Esophagus mucosa (tissue), 1 donor: ENCODE data around the gene TRIM77. TPM values are rescaled to one million over a fixed set of nuclear protein-coding genes. Genes with fewer than 3 reads are reported as not detected.
A peak's percentile ranks its signal among the peaks of the same experiment; 100 is the strongest.
"Not testable (repeated sequence)": the region's sequence is repeated elsewhere in the genome, so short reads cannot be mapped to it uniquely, and the experiment has no call there.

Source experiments
- ATAC-seq: fragments of 200-7000 bp; cut with Tn5 transposase; one replicate; pipeline ENCODE4 v1.9.1; 2020
- total RNA-seq: library from RNA; stranded (reverse); gene quantifications from one replicate; pipeline ENCODE4 v1.2.4, GENCODE V29; 2023
- donor health status: DM: yes; HTN: yes; CAD: no.

The TRIM77 gene
- not detected for total RNA-seq

GRCh38 chr11:89709999-89710398, at the start of gene TRIM77:
Gene TRIM77, plus strand, starts transcription at chr11:89710299. Its CDS starts 0 bp downstream, at chr11:89710299.
- not testable (repeated sequence) for ATAC-seq

- peak; percentile 76 for ATAC-seq
Measured at GRCh38 chr11:89667001-89667400, 43.1 kb upstream of the TRIM77 start.

GRCh38 chr11:89668158-89668557, 41.9 kb upstream of the TRIM77 start:
- not testable (repeated sequence) for ATAC-seq

- not testable (repeated sequence) for ATAC-seq
Measured at GRCh38 chr11:89669586-89669985, 40.5 kb upstream of the TRIM77 start.

- not testable (repeated sequence) for ATAC-seq
Measured at GRCh38 chr11:89669993-89670669, 40.0 kb upstream of the TRIM77 start.

- not testable (repeated sequence) for ATAC-seq
Measured at GRCh38 chr11:89672547-89672946, 37.6 kb upstream of the TRIM77 start.

GRCh38 chr11:89673380-89673779, 36.7 kb upstream of the TRIM77 start:
- ATAC-seq = not testable (repeated sequence)

- not testable (repeated sequence) for ATAC-seq
Measured at GRCh38 chr11:89675383-89675782, 34.7 kb upstream of the TRIM77 start.

- not testable (repeated sequence) for ATAC-seq
Measured at GRCh38 chr11:89675948-89676347, 34.2 kb upstream of the TRIM77 start.

GRCh38 chr11:89707080-89707479, 3.0 kb upstream of the TRIM77 start:
- ATAC-seq = not testable (repeated sequence)

- not testable (repeated sequence) for ATAC-seq
Measured at GRCh38 chr11:89724866-89725498, 14.9 kb downstream of the TRIM77 start.

- ATAC-seq = not testable (repeated sequence)
Measured at GRCh38 chr11:89730215-89730614, 20.1 kb downstream of the TRIM77 start.

GRCh38 chr11:89736566-89736965, 26.5 kb downstream of the TRIM77 start:
- no peak for ATAC-seq

- no peak for ATAC-seq
Measured at GRCh38 chr11:89737116-89737515, 27.0 kb downstream of the TRIM77 start.

- ATAC-seq = not testable (repeated sequence)
Measured at GRCh38 chr11:89741406-89741805, 31.3 kb downstream of the TRIM77 start.

- not testable (repeated sequence) for ATAC-seq
Measured at GRCh38 chr11:89744158-89744557, 34.1 kb downstream of the TRIM77 start.

- not testable (repeated sequence) for ATAC-seq
Measured at GRCh38 chr11:89750822-89751221, 40.7 kb downstream of the TRIM77 start.

Other genes with a start within 250 kb of the TRIM77 start
- 0.16 TPM for gene NOX4, start 218.9 kb upstream of the TRIM77 start, total RNA-seq
- not detected for gene TRIM49, start 98.3 kb downstream of the TRIM77 start, total RNA-seq
- gene TRIM64B, start 168.2 kb downstream of the TRIM77 start, total RNA-seq = not detected
- not detected for gene TRIM49D1, start 211.9 kb downstream of the TRIM77 start, total RNA-seq
- gene TRIM49D2, start 213.8 kb downstream of the TRIM77 start, total RNA-seq = not detected